ENCODE measurements around the gene TKT. TPM values are rescaled to one million over a fixed set of nuclear protein-coding genes. Genes with fewer than 3 reads are reported as not detected.
"Not testable (repeated sequence)": the region's sequence is repeated elsewhere in the genome, so short reads cannot be mapped to it uniquely, and the experiment has no call there.

Gene TKT
- total and polyA plus RNA-seq, 2 experiments from 2014 or later, result 584 to 1,411 TPM

GRCh38 chr3:53269888-53270880, 14.4 kb upstream of the TKT start:
- DNase-seq (ENCODE audit: low spot score) (peak; percentile 88), ATAC-seq (peak; percentile 89)
- Histone ChIP-seq H3K27me3 (ENCODE audit: insufficient read depth) (no peaks in the 10 kb centered on the region), H3K27ac (ENCODE audit: low read depth) (peak overlapping the region; percentile 87), H3K79me2 (replicated peaks; ENCODE audit: insufficient read depth) (no peaks in the 10 kb centered on the region), H3K36me3 (ENCODE audit: insufficient read depth) (no peaks in the 10 kb centered on the region), H3K4me1 (ENCODE audit: insufficient read depth) (peaks cover 11% of the 10 kb centered on the region), H4K20me1 (replicated peaks; ENCODE audit: insufficient read depth) (no peaks in the 10 kb centered on the region), H3F3A (replicated peaks; ENCODE audit: low read depth) (no peaks in the 10 kb centered on the region), H3K9me2 (ENCODE audit: insufficient read depth) (peaks cover 4% of the 10 kb centered on the region; the same call in 1 of the 2 replicates), H2AFZ (peak overlapping the region; percentile 54), H3K4me3 (no peak overlapping the region), H3K4me2 (peak overlapping the region; percentile 42; the same call in 1 of the 2 replicates)
- Mint-ChIP-seq H3K27ac (peak overlapping the region; percentile 98), H3K36me3 (ENCODE audit: low read depth) (no peaks in the 10 kb centered on the region), H3K4me1 (peaks cover 27% of the 10 kb centered on the region), H3K4me3 (no peak overlapping the region), H3K9me3 (no peaks in the 10 kb centered on the region), H3K27me3 (ENCODE audit: insufficient read depth, low read depth, poor library complexity) (peaks cover 17% of the 10 kb centered on the region)
- TF ChIP-seq CREB1 (CRISPR knock-in tag; IDR thresholded peaks at IDR 0.05; ENCODE audit: low read depth), result 0 out of 2 replicates have a peak, but pooled peaks have one; percentile 14
- TF ChIP-seq, protein P1, sequence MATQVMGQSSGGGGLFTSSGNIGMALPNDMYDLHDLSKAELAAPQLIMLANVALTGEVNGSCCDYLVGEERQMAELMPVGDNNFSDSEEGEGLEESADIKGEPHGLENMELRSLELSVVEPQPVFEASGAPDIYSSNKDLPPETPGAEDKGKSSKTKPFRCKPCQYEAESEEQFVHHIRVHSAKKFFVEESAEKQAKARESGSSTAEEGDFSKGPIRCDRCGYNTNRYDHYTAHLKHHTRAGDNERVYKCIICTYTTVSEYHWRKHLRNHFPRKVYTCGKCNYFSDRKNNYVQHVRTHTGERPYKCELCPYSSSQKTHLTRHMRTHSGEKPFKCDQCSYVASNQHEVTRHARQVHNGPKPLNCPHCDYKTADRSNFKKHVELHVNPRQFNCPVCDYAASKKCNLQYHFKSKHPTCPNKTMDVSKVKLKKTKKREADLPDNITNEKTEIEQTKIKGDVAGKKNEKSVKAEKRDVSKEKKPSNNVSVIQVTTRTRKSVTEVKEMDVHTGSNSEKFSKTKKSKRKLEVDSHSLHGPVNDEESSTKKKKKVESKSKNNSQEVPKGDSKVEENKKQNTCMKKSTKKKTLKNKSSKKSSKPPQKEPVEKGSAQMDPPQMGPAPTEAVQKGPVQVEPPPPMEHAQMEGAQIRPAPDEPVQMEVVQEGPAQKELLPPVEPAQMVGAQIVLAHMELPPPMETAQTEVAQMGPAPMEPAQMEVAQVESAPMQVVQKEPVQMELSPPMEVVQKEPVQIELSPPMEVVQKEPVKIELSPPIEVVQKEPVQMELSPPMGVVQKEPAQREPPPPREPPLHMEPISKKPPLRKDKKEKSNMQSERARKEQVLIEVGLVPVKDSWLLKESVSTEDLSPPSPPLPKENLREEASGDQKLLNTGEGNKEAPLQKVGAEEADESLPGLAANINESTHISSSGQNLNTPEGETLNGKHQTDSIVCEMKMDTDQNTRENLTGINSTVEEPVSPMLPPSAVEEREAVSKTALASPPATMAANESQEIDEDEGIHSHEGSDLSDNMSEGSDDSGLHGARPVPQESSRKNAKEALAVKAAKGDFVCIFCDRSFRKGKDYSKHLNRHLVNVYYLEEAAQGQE (IDR thresholded peaks at IDR 0.05; ENCODE audit: unreplicated experiment), result no peak
- no peak for TF ChIP-seq STAT1 (IDR thresholded peaks at IDR 0.05; ENCODE audit: unreplicated experiment)
- TF ChIP-seq, protein P2, sequence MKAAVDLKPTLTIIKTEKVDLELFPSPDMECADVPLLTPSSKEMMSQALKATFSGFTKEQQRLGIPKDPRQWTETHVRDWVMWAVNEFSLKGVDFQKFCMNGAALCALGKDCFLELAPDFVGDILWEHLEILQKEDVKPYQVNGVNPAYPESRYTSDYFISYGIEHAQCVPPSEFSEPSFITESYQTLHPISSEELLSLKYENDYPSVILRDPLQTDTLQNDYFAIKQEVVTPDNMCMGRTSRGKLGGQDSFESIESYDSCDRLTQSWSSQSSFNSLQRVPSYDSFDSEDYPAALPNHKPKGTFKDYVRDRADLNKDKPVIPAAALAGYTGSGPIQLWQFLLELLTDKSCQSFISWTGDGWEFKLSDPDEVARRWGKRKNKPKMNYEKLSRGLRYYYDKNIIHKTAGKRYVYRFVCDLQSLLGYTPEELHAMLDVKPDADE (IDR thresholded peaks at IDR 0.05), result no peak

GRCh38 chr3:53269193-53269592, 13.4 kb upstream of the TKT start:
- H3K4me3 Mint-ChIP-seq; H3K79me2 ChIP-seq (replicated peaks; ENCODE audit: insufficient read depth); H3K9me2 ChIP-seq (ENCODE audit: insufficient read depth); H2AFZ ChIP-seq; H3K36me3 ChIP-seq (ENCODE audit: insufficient read depth); H3K27me3 ChIP-seq (ENCODE audit: insufficient read depth); H3F3A ChIP-seq (replicated peaks; ENCODE audit: low read depth); H3K36me3 Mint-ChIP-seq (ENCODE audit: low read depth); H3K9me3 Mint-ChIP-seq; H3K4me1 ChIP-seq (ENCODE audit: insufficient read depth); ATAC-seq; H3K4me3 ChIP-seq; H4K20me1 ChIP-seq (replicated peaks; ENCODE audit: insufficient read depth); DNase-seq (ENCODE audit: low spot score); H3K4me2 ChIP-seq: not testable (repeated sequence)
- H3K27me3 Mint-ChIP-seq (ENCODE audit: insufficient read depth, low read depth, poor library complexity), result peaks cover 22% of the 10 kb centered on the region
- H3K27ac ChIP-seq (ENCODE audit: low read depth), result peak overlapping the region; percentile 87; the same call in 1 of the 2 replicates
- peak overlapping the region; percentile 98; the same call in 1 of the 2 replicates for H3K27ac Mint-ChIP-seq
- peaks cover 32% of the 10 kb centered on the region for H3K4me1 Mint-ChIP-seq
